Activated T-cell treated with anti-CD3 and anti-CD28 coated beads, Interleukin-2, amount 50 U/mL, for 24 hours (primary cell): ENCODE results near the gene CIAO2A.

Experiments used
- DNase-seq: peaks from one replicate; pipeline ENCODE4 v3.0.0-alpha.2; 2020
- H3K27ac Mint-ChIP-seq: 2 replicates; pipeline ENCODE4 v1.8.0; 2020; ENCODE audit warnings: mild to moderate bottlenecking, mixed read lengths
- H3K27me3 Mint-ChIP-seq: 2 replicates; pipeline ENCODE4 v1.8.0; 2020; ENCODE audit warnings: mixed read lengths
- H3K36me3 Mint-ChIP-seq: 2 replicates; pipeline ENCODE4 v1.8.0; 2020; ENCODE audit warnings: low read depth, mixed read lengths
- H3K4me1 Mint-ChIP-seq: 2 replicates; pipeline ENCODE4 v1.8.0; 2020; ENCODE audit warnings: low read depth, mixed read lengths
- H3K4me3 Mint-ChIP-seq: 2 replicates; pipeline ENCODE4 v1.8.0; 2020; ENCODE audit warnings: mild to moderate bottlenecking, moderate library complexity, mixed read lengths
- H3K9me3 Mint-ChIP-seq: 2 replicates; pipeline ENCODE4 v1.8.0; 2020; ENCODE audit warnings: mixed read lengths

Gene CIAO2A

GRCh38 chr15:64024172-64025050 lies 69.2 kb downstream of the CIAO2A start:
- Mint-ChIP-seq H3K27me3 (no peaks in the 10 kb centered on the region), H3K36me3 (no peaks in the 10 kb centered on the region)

GRCh38 chr15:64023220-64023619 lies 70.4 kb downstream of the CIAO2A start:
- Mint-ChIP-seq H3K27ac (no peak overlapping the region), H3K36me3 (no peaks in the 10 kb centered on the region), H3K9me3 (no peaks in the 10 kb centered on the region), H3K4me1 (peaks cover 5% of the 10 kb centered on the region), H3K4me3 (no peak overlapping the region), H3K27me3 (no peaks in the 10 kb centered on the region)
- no peak for DNase-seq

More at GRCh38 chr15:64024172-64025050, 69.2 kb downstream of the CIAO2A start:
- H3K4me1 Mint-ChIP-seq: peaks cover 16% of the 10 kb centered on the region
- no peak overlapping the region for H3K4me3 Mint-ChIP-seq
- no peaks in the 10 kb centered on the region for H3K9me3 Mint-ChIP-seq
- no peak for DNase-seq
- no peak overlapping the region for H3K27ac Mint-ChIP-seq

- peaks cover 3% of the 10 kb centered on the region for H3K4me1 Mint-ChIP-seq
- no peaks in the 10 kb centered on the region for H3K27me3 Mint-ChIP-seq
- H3K36me3 Mint-ChIP-seq: no peaks in the 10 kb centered on the region
- no peak overlapping the region for H3K4me3 Mint-ChIP-seq
- no peak for DNase-seq
- no peak overlapping the region for H3K27ac Mint-ChIP-seq
- H3K9me3 Mint-ChIP-seq: no peaks in the 10 kb centered on the region
These were observed 71.1 kb downstream of the CIAO2A start for GRCh38 chr15:64022571-64022970.
